PFSK-1 (cell line): Measurements from ENCODE around the gene HCRTR1.

Source experiments
- FOXP2 ChIP-seq: optimal IDR thresholded peaks from 2 replicates; pipeline ENCODE3; 2011; ENCODE audit warnings: borderline replicate concordance, control low read depth, inconsistent platforms; ENCODE audit not compliant: insufficient read depth; ENCODE audit errors: extremely low read length, extremely low read depth
- POLR2AphosphoS5 ChIP-seq: IDR thresholded peaks from 2 replicates; pipeline ENCODE4 v1.6.1; 2012; ENCODE audit warnings: low read depth, mild to moderate bottlenecking, control low read depth, low read length, moderate library complexity
- SIN3A ChIP-seq: IDR thresholded peaks from 2 replicates; pipeline ENCODE4 v1.6.1; 2012; ENCODE audit warnings: mild to moderate bottlenecking, low read length, moderate library complexity, borderline replicate concordance; ENCODE audit not compliant: insufficient read depth
- TAF1 ChIP-seq: IDR thresholded peaks from 2 replicates; pipeline ENCODE4 v1.6.1; 2012; ENCODE audit warnings: low read length, control low read depth, borderline replicate concordance; ENCODE audit not compliant: insufficient read depth
- TF ChIP-seq, protein P1 (sequence below), 2 experiments: IDR thresholded peaks; 2 replicates each; pipeline versions ENCODE4 v1.6.1 to v1.8.0; 2011 to 2012; ENCODE audit warnings: low read depth in 2 of 2, low read length in 2 of 2, control low read depth in 1 of 2, inconsistent platforms in 1 of 2, mild to moderate bottlenecking in 1 of 2, moderate library complexity in 1 of 2; ENCODE audit not compliant: insufficient read depth in 1 of 2

The HCRTR1 gene

DNA sequence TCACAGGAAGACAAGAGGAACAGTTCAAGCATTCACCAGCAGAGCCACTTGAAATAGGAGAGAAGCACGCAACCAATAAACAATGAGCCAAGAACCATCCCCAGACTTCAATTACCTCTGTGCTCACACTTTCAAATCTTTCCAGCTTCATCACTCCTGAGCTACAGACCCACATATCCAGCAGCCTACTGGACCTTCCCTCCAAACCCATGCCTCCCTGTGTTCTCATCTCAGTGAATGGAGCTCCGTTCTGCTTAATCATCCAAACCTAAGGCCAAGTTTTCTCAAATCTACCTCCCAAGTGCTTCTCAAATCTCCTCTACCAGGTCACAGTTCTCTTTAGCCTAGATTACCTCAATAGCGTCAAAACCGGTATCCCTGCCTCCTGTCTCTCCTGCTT is 23.5 kb downstream of the HCRTR1 start:
- TF ChIP-seq FOXP2 (no peak), POLR2AphosphoS5 (no peak)

DNA sequence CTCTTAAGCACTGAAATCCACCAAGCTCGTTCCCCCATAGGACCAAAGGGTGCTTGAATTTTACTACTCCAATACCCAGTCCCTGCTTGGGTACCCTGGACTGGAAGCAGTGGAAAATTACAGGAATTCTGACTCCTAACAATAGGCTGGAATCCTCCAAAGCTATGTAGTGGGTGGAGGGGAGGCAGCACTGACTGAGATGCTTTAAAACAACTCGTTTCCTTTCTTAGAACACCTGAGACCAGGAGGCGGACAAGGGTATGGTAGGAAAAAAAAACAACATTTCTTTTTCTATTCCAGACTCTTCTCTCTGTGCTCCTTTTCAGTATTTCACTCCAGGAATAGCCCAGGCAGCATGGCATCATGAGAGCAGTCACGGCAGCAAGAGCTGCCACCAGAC is 24.9 kb downstream of the HCRTR1 start:
- TF ChIP-seq TAF1 (no peak), POLR2AphosphoS5 (no peak), SIN3A (no peak), FOXP2 (no peak)
- TF ChIP-seq, protein P1, sequence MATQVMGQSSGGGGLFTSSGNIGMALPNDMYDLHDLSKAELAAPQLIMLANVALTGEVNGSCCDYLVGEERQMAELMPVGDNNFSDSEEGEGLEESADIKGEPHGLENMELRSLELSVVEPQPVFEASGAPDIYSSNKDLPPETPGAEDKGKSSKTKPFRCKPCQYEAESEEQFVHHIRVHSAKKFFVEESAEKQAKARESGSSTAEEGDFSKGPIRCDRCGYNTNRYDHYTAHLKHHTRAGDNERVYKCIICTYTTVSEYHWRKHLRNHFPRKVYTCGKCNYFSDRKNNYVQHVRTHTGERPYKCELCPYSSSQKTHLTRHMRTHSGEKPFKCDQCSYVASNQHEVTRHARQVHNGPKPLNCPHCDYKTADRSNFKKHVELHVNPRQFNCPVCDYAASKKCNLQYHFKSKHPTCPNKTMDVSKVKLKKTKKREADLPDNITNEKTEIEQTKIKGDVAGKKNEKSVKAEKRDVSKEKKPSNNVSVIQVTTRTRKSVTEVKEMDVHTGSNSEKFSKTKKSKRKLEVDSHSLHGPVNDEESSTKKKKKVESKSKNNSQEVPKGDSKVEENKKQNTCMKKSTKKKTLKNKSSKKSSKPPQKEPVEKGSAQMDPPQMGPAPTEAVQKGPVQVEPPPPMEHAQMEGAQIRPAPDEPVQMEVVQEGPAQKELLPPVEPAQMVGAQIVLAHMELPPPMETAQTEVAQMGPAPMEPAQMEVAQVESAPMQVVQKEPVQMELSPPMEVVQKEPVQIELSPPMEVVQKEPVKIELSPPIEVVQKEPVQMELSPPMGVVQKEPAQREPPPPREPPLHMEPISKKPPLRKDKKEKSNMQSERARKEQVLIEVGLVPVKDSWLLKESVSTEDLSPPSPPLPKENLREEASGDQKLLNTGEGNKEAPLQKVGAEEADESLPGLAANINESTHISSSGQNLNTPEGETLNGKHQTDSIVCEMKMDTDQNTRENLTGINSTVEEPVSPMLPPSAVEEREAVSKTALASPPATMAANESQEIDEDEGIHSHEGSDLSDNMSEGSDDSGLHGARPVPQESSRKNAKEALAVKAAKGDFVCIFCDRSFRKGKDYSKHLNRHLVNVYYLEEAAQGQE (IDR thresholded peaks at IDR 0.05; ENCODE audit: insufficient read depth in 1 of 2, low read depth in 2 of 2, low read length in 2 of 2) = no peak

DNA sequence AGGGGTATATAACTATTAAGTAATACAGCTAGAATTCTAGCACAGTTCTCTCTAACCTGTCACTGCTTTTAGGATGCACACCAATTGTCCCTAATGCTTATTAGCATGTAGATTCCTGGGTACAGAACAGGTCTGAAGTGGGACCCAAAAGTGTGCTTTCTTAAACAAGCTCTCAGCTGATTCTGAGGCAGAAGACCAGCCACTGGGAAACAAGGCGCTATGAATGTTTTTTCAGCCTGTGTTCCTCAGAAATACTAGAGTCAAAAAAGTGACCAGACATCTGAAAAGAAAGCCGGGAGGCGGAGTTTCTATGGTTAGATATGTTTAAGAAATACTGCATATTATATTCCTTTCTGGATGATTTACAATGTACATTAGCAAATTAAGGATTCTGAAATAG is 25.4 kb downstream of the HCRTR1 start:
- no peak for TF ChIP-seq TAF1
- TF ChIP-seq FOXP2 = no peak
- TF ChIP-seq POLR2AphosphoS5 = no peak
- no peak for TF ChIP-seq SIN3A
- TF ChIP-seq, protein P1 (IDR thresholded peaks at IDR 0.05; ENCODE audit: insufficient read depth in 1 of 2, low read depth in 2 of 2, low read length in 2 of 2) = no peak

DNA sequence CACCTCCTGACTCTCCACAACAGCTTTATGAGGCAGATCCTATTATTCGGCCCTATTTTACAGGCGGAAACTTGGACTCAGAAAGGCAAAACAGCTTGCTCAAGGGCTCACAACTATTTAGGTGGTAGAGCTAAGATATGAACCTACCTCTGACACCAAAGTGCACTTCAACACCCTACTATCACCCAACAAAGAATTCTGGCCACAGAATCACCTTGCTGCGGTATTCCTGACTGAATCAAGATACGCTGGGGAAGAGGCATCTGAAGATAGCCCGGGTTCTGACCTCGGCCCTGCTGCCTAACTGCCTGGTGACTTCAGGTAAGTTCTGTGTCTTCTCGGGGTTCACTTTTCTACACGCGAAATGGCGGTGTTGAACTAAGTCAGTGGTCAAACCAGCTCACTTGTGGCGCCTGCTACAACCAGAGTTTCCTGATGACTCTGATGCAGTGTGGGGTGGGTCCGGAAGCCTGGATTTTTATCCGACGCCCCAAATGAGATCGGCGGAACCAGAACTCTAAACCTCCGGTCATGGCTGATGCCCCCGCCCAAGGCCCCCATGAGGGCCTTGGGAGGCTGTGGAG is 26.6 kb downstream of the HCRTR1 start:
- TF ChIP-seq TAF1 (no peak), FOXP2 (no peak), POLR2AphosphoS5 (no peak), SIN3A (no peak)
- TF ChIP-seq, protein P1 (IDR thresholded peaks at IDR 0.05; ENCODE audit: insufficient read depth in 1 of 2, low read depth in 2 of 2, low read length in 2 of 2) = no peak

DNA sequence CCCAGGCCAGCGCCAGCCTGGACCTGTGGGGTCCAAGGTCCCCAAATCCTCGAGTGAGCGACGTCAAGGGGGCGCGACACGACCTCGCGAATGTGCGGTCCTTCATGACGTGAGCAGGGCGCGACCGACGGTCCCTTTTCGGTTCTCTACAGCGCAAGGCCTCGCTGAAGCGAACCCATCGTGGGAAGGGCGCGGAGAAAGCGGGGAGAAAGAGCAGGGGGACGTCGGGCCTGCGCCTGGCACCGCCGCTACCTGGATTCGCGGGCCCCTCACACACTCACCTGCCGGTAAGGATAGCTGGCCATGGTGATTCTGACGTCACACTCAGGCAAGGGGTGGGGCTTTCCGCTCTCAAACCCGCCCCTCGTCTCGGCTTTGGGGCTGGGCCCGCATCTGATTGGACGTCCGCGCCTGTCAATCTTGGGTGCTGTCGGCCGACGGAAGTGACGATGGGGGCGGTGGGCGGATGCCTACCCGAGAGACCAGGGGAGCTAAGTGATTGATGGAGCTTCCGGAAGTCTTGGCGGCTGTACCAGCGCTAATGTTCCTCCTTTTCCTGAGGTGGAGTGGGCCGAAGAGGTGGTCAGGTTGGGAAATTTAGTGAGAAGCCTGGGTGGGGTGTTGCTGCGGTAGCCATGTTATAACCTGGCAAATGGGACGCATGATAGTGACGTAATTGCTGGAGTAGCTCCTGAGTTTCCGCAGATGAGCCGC is 27.2 kb downstream of the HCRTR1 start, which contains the start of gene PEF1:
TSS of gene PEF1 (minus strand) at position 317 of the 714 bp plus-strand sequence. CDS start at position 305, 12 bp downstream.
- peak; percentile 27 for TF ChIP-seq FOXP2
- TF ChIP-seq, protein P1 (IDR thresholded peaks at IDR 0.05; ENCODE audit: insufficient read depth in 1 of 2, low read depth in 2 of 2, low read length in 2 of 2) = no peak
- TF ChIP-seq POLR2AphosphoS5 = peak; percentile 57
